Tibial nerve (tissue), 4 donors: ENCODE results near the gene DDC. TPM values are rescaled to one million over a fixed set of nuclear protein-coding genes. Genes with fewer than 3 reads are reported as not detected.

ENCODE experiments used
- DNase-seq, 2 donors: peaks; one replicate each; pipeline ENCODE4 v3.0.0-alpha.2; 2019; ENCODE audit warnings: low spot score in 2 of 2
- H3K27ac ChIP-seq, 4 donors: fragments of 200-600 bp; sonication (generic) in 3 of 4; one replicate each; pipeline ENCODE4 v1.5.1; 2017 to 2019; ENCODE audit warnings: mild to moderate bottlenecking in 1 of 4
- H3K27me3 ChIP-seq, 2 donors: fragments of 200-600 bp; sonication (generic) in 1 of 2; one replicate each; pipeline versions ENCODE4 v1.5.1 to v1.6.0; 2017 to 2019
- H3K36me3 ChIP-seq, 3 donors: fragments of 200-600 bp; sonication (generic); one replicate each; pipeline ENCODE4 v1.5.1; 2018 to 2019
- H3K4me1 ChIP-seq, 4 donors: fragments of 200-600 bp; sonication (generic) in 3 of 4; one replicate each; pipeline ENCODE4 v1.5.1; 2017 to 2019
- H3K4me3 ChIP-seq, 4 donors: fragments of 200-600 bp; sonication (generic) in 3 of 4; one replicate each; pipeline ENCODE4 v1.5.1; 2017 to 2019; ENCODE audit warnings: mild to moderate bottlenecking in 1 of 4, moderate library complexity in 1 of 4
- H3K9me3 ChIP-seq, 4 donors: fragments of 200-600 bp; sonication (generic) in 3 of 4; one replicate each; pipeline ENCODE4 v1.5.1; 2017 to 2019
- CTCF ChIP-seq, 5 experiments: fragments of 200-600 bp in 3 of 5; fragments of 450-650 bp in 2 of 5; sonication (generic) in 3 of 5; IDR thresholded peaks; one replicate each; pipeline ENCODE4 v1.5.1; 2016 to 2019; ENCODE audit warnings: antibody characterized with exemption in 5 of 5, mild to moderate bottlenecking in 3 of 5, moderate library complexity in 2 of 5
- EP300 ChIP-seq, 2 donors: sonication (generic); formaldehyde crosslinking; IDR thresholded peaks; one replicate each; pipeline ENCODE4 v1.6.1; 2017; ENCODE audit warnings: antibody characterized with exemption in 2 of 2, mild to moderate bottlenecking in 1 of 2
- POLR2A ChIP-seq, 2 donors: fragments of 450-650 bp; IDR thresholded peaks; one replicate each; pipeline ENCODE4 v1.6.1; 2017; ENCODE audit warnings: antibody characterized with exemption in 2 of 2, mild to moderate bottlenecking in 2 of 2, moderate library complexity in 2 of 2
- WGBS, 2 donors: methylation state at CpG; one replicate each; pipeline ENCODE4 v1.1.5; 2018; 5-methylcytosine and 5-hydroxymethylcytosine counted together
- total RNA-seq, 4 donors: library from RNA; depleted of rRNA; stranded (reverse); fragments of >200 nt; gene quantifications; one replicate each; pipeline ENCODE4 v1.1.0, GENCODE V29; 2016

The DDC gene
- total RNA-seq, 4 donors from 2014 or later, result 0.66 TPM; not detected in 3

GRCh38 chr7:50598460-50599343 is 33.5 kb upstream of the DDC start:
- Histone ChIP-seq H3K27ac (no peak overlapping the region), H3K4me1 (no peaks in the 10 kb centered on the region), H3K4me3 (no peak overlapping the region), H3K36me3 (peaks cover 0 to 67% (median 0%) of the 10 kb centered on the region in 3 donors), H3K9me3 (no peaks in the 10 kb centered on the region), H3K27me3 (no peaks in the 10 kb centered on the region)
- DNase-seq, result no peak
- TF ChIP-seq EP300 (IDR thresholded peaks at IDR 0.05) (no peak), POLR2A (IDR thresholded peaks at IDR 0.05) (no peak), CTCF (IDR thresholded peaks at IDR 0.05) (no peak)
- WGBS, 2 donors, result 85 to 89% methylated on average over 18 of the region's 18 CpGs

- H3K27ac ChIP-seq, result no peak overlapping the region
- TF ChIP-seq EP300 (IDR thresholded peaks at IDR 0.05) (no peak), POLR2A (IDR thresholded peaks at IDR 0.05) (no peak), CTCF (IDR thresholded peaks at IDR 0.05) (no peak)
- WGBS, 2 donors, result 85 to 87% methylated on average over 4 of the region's 4 CpGs
Observed at GRCh38 chr7:50596484-50596883, 31.3 kb upstream of the DDC start.

GRCh38 chr7:50595491-50596102 is 30.4 kb upstream of the DDC start:
- no peak overlapping the region for H3K4me3 ChIP-seq
- TF ChIP-seq POLR2A (IDR thresholded peaks at IDR 0.05) (no peak), CTCF (IDR thresholded peaks at IDR 0.05) (peak; percentile 13 to 38 (median 27))
- H3K4me1 ChIP-seq, result no peaks in the 10 kb centered on the region
- WGBS, 2 donors, result 64 to 71% methylated on average over 5 of the region's 5 CpGs
- no peaks in the 10 kb centered on the region for H3K27me3 ChIP-seq
- peak in 1 of 2 donors; percentile 19 for DNase-seq
- H3K36me3 ChIP-seq, result peaks cover 0 to 79% (median 0%) of the 10 kb centered on the region in 3 donors
- no peak overlapping the region for H3K27ac ChIP-seq
- no peaks in the 10 kb centered on the region for H3K9me3 ChIP-seq

More at GRCh38 chr7:50596484-50596883, 31.3 kb upstream of the DDC start:
- no peaks in the 10 kb centered on the region for H3K4me1 ChIP-seq
- H3K27me3 ChIP-seq, result no peaks in the 10 kb centered on the region
- no peak for DNase-seq
- H3K4me3 ChIP-seq, result no peak overlapping the region
- H3K36me3 ChIP-seq, result peaks cover 0 to 73% (median 0%) of the 10 kb centered on the region in 3 donors
- no peaks in the 10 kb centered on the region for H3K9me3 ChIP-seq

- Histone ChIP-seq H3K4me1 (no peaks in the 10 kb centered on the region), H3K9me3 (no peaks in the 10 kb centered on the region), H3K36me3 (peaks cover 0 to 73% (median 0%) of the 10 kb centered on the region in 3 donors), H3K27ac (no peak overlapping the region), H3K4me3 (no peak overlapping the region), H3K27me3 (no peaks in the 10 kb centered on the region)
- no peak for TF ChIP-seq CTCF (IDR thresholded peaks at IDR 0.05)
- no peak for TF ChIP-seq EP300 (IDR thresholded peaks at IDR 0.05)
- TF ChIP-seq POLR2A (IDR thresholded peaks at IDR 0.05), result no peak
- no peak for DNase-seq
- WGBS, 2 donors, result 76 to 79% methylated on average over 7 of the region's 7 CpGs
Observed at GRCh38 chr7:50594734-50595485, 29.7 kb upstream of the DDC start.
